Muscle of leg (tissue), 11 donors: ENCODE measurements around the gene TTC34. TPM values are rescaled to one million over a fixed set of nuclear protein-coding genes. Genes with fewer than 3 reads are reported as not detected.
"Not testable (repeated sequence)": the region's sequence is repeated elsewhere in the genome, so short reads cannot be mapped to it uniquely, and the experiment has no call there.

Experiments
- DNase-seq: peaks from one replicate; pipeline ENCODE4 v3.0.0; 2013
- H3K27ac ChIP-seq: one replicate; pipeline ENCODE4 v1.5.1; 2013; ENCODE audit warnings: mild to moderate bottlenecking, low read length, control low read depth
- H3K27me3 ChIP-seq: one replicate; pipeline ENCODE4 v1.6.1; 2013; ENCODE audit warnings: low read length; ENCODE audit not compliant: control insufficient read depth, insufficient read depth
- H3K36me3 ChIP-seq: one replicate; pipeline ENCODE4 v1.6.1; 2013; ENCODE audit warnings: low read length; ENCODE audit not compliant: control insufficient read depth, insufficient read depth
- H3K4me1 ChIP-seq: one replicate; pipeline ENCODE4 v1.6.1; 2013; ENCODE audit warnings: low read length; ENCODE audit not compliant: control insufficient read depth, insufficient read depth
- H3K4me3 ChIP-seq: one replicate; pipeline ENCODE4 v1.5.1; 2013; ENCODE audit warnings: low read length, control low read depth
- H3K9me3 ChIP-seq: replicated peaks from 2 replicates; pipeline ENCODE4 v1.6.1; 2013; ENCODE audit warnings: low read depth, low read length; ENCODE audit not compliant: control insufficient read depth
- WGBS: methylation state at CpG from one replicate; pipeline ENCODE4 v1.1.5; 2013; ENCODE audit warnings: missing lambda C conversion rate; ENCODE audit not compliant: insufficient coverage; 5-methylcytosine and 5-hydroxymethylcytosine counted together
- polyA plus RNA-seq, 8 donors: library from polyadenylated mRNA; unstranded; fragments of 120-200 nt; gene quantifications; one replicate each; pipeline versions ENCODE4 v1.2.1 to v1.2.3, GENCODE V29; 2013; ENCODE audit warnings: inconsistent platforms in 1 of 8, low replicate concordance in 1 of 8; ENCODE audit not compliant: insufficient read length in 8 of 8, insufficient read depth in 1 of 8
- total RNA-seq: library from RNA; stranded (reverse); fragments of 120-200 nt; gene quantifications from one replicate; pipeline ENCODE4 v1.2.4, GENCODE V29; 2013

The TTC34 gene
- total and polyA plus RNA-seq, 9 donors, result 0.07 to 0.50 (median 0.22) TPM

- H3K27me3 ChIP-seq, result peaks cover 49% of the 10 kb centered on the region
- no peaks in the 10 kb centered on the region for H3K9me3 ChIP-seq
- 6% methylated on average over 38 of the region's 46 CpGs for WGBS
- H3K36me3 ChIP-seq, result no peaks in the 10 kb centered on the region
- H3K4me3 ChIP-seq, result no peak overlapping the region
- H3K4me1 ChIP-seq, result peaks cover under 1% of the 10 kb centered on the region
- H3K27ac ChIP-seq, result no peak overlapping the region
- DNase-seq, result no peak
These were observed 173.1 kb downstream of the TTC34 start for GRCh38 chr1:2628191-2628932.

- Histone ChIP-seq H3K4me1 (no peaks in the 10 kb centered on the region), H3K4me3 (no peak overlapping the region), H3K27ac (no peak overlapping the region), H3K27me3 (peaks cover 49% of the 10 kb centered on the region), H3K36me3 (no peaks in the 10 kb centered on the region), H3K9me3 (no peaks in the 10 kb centered on the region)
- no peak for DNase-seq
- WGBS, result no CpG with 5 or more reads among the region's 6 CpGs
These were observed 173.7 kb downstream of the TTC34 start for GRCh38 chr1:2627746-2628145.

DNA sequence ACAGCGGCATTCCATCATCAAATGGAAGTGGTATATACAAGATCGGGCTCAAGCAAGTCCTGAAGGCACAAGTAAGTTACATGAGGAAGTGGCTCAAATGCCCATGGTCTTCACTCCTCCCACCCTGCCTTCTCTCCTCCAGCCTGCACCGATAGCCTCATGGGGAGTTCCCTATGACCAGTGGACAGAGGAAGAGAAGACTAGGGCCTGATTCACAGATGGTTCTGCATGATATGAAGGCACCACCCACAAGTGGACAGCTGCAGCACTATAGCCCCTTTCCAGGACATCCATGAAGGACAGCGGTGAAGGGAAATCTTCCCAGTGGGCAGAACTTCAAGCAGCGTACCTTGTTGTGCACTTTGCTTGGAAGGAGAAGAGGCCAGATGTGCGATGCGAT is 175.7 kb downstream of the TTC34 start:
- not testable (repeated sequence) for H3K9me3 ChIP-seq, H3K4me1 ChIP-seq, DNase-seq, H3K4me3 ChIP-seq, H3K36me3 ChIP-seq, H3K27ac ChIP-seq
- WGBS, result 52% methylated on average over 3 of the region's 7 CpGs
- peaks cover 39% of the 10 kb centered on the region for H3K27me3 ChIP-seq

GRCh38 chr1:2625311-2625710 is 176.2 kb downstream of the TTC34 start:
- no peak for DNase-seq
- Histone ChIP-seq H3K27me3 (peaks cover 36% of the 10 kb centered on the region), H3K4me3 (no peak overlapping the region), H3K27ac (no peak overlapping the region), H3K36me3 (no peaks in the 10 kb centered on the region), H3K4me1 (no peaks in the 10 kb centered on the region), H3K9me3 (no peaks in the 10 kb centered on the region)
- 76% methylated on average over 8 of the region's 10 CpGs for WGBS

GRCh38 chr1:2624735-2625300 is 176.7 kb downstream of the TTC34 start:
- Histone ChIP-seq H3K36me3 (no peaks in the 10 kb centered on the region), H3K9me3 (no peaks in the 10 kb centered on the region), H3K27me3 (peaks cover 31% of the 10 kb centered on the region), H3K27ac (no peak overlapping the region), H3K4me3 (no peak overlapping the region), H3K4me1 (no peaks in the 10 kb centered on the region)
- DNase-seq, result no peak
- WGBS, result 86% methylated on average over 4 of the region's 13 CpGs

DNA sequence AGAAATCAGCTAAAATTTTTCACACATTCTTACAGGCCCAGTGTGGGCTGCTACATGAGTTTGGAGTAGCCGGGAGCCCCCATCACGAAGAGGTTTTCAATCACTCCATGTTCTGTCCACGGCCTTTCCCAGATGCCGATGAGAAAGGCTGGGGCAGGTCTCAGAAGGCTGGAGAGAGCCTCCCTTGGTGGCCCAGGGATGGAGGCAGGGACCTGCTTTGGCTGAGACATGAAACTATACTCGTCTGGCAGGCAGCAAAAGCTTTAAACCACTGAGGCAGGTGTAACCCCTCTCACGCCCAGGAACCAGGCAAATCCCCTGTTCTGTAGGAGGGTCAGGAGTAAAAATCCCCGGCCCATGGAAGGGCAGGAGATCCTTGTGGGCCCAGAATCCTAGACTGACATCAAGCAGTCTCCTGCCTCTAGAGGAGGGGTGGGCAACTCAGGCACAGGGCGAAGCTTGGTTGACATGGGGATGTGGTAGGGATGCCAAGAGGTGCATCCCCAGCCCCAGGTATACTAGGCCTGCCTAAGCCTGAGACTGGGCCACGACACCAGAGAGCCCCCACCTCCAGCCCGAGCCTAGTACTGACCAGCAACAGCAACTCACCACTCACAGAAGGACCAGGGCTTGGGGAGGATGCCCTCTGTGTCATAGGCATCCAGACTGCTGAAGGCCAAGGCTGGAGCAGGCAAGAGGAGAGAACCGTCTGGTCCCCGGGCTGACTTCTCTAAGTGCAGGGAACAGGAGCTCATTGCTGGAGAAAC is 177.7 kb downstream of the TTC34 start:
- no peak for DNase-seq
- Histone ChIP-seq H3K27ac (no peak overlapping the region), H3K9me3 (no peaks in the 10 kb centered on the region), H3K27me3 (peaks cover 24% of the 10 kb centered on the region), H3K4me1 (no peaks in the 10 kb centered on the region), H3K36me3 (no peaks in the 10 kb centered on the region), H3K4me3 (no peak overlapping the region)
- 85% methylated on average over 3 of the region's 12 CpGs for WGBS

- Histone ChIP-seq H3K4me3 (no peak overlapping the region), H3K4me1 (no peaks in the 10 kb centered on the region), H3K27me3 (peaks cover 11% of the 10 kb centered on the region), H3K36me3 (no peaks in the 10 kb centered on the region), H3K27ac (no peak overlapping the region), H3K9me3 (peaks cover 11% of the 10 kb centered on the region)
- DNase-seq, result no peak
- no CpG with 5 or more reads among the region's 1 CpG for WGBS
These were observed 183.5 kb downstream of the TTC34 start for GRCh38 chr1:2617971-2618470.

GRCh38 chr1:2614145-2614544 is 187.3 kb downstream of the TTC34 start:
- Histone ChIP-seq H3K27ac (no peak overlapping the region), H3K4me1 (peaks cover 14% of the 10 kb centered on the region), H3K27me3 (peaks cover 17% of the 10 kb centered on the region), H3K36me3 (no peaks in the 10 kb centered on the region), H3K4me3 (no peak overlapping the region), H3K9me3 (peaks cover 11% of the 10 kb centered on the region)
- WGBS, result 89% methylated on average over 1 of the region's 2 CpGs
- no peak for DNase-seq

- 76% methylated on average over 10 of the region's 11 CpGs for WGBS
These were observed 188.7 kb downstream of the TTC34 start for GRCh38 chr1:2612591-2613365.

More at GRCh38 chr1:2612591-2613365, 188.7 kb downstream of the TTC34 start:
- H3K9me3 ChIP-seq, result peaks cover 11% of the 10 kb centered on the region
- peaks cover 17% of the 10 kb centered on the region for H3K4me1 ChIP-seq
- no peaks in the 10 kb centered on the region for H3K36me3 ChIP-seq
- no peak overlapping the region for H3K27ac ChIP-seq
- no peak overlapping the region for H3K4me3 ChIP-seq
- DNase-seq, result no peak
- H3K27me3 ChIP-seq, result peaks cover 10% of the 10 kb centered on the region
